ENCODE data around the gene SLC17A4.

GRCh38 chr6:25731721-25732120 lies 22.8 kb upstream of the SLC17A4 start:
- no peak for TF ChIP-seq CTCF (conservative IDR thresholded peaks at IDR 0.05; ENCODE audit: low read depth, low read length)
- TF ChIP-seq EZH2 (IDR thresholded peaks at IDR 0.05; ENCODE audit: borderline replicate concordance, low read depth, low read length, poor library complexity, severe bottlenecking): no peak
